ENCODE results near the gene SPDYE16.
"Not testable (repeated sequence)": the region's sequence is repeated elsewhere in the genome, so short reads cannot be mapped to it uniquely, and the experiment has no call there.

SPDYE16 gene

GRCh38 chr7:76549025-76549854, 6.1 kb upstream of the SPDYE16 start:
- DNase-seq = peak; percentile 67

- not testable (repeated sequence) for DNase-seq
Observed at GRCh38 chr7:76531643-76532042, 11.5 kb downstream of the SPDYE16 start.

- not testable (repeated sequence) for DNase-seq
Observed at GRCh38 chr7:76526183-76526582, 16.9 kb downstream of the SPDYE16 start.

- DNase-seq = not testable (repeated sequence)
Observed at GRCh38 chr7:76516932-76517331, 26.2 kb downstream of the SPDYE16 start.

- DNase-seq = no peak
Observed at GRCh38 chr7:76515999-76516443, 27.1 kb downstream of the SPDYE16 start.

- DNase-seq = no peak
Observed at GRCh38 chr7:76514926-76515771, 27.9 kb downstream of the SPDYE16 start.

GRCh38 chr7:76513817-76514799, 29.0 kb downstream of the SPDYE16 start:
- DNase-seq = no peak

- no peak for DNase-seq
Observed at GRCh38 chr7:76512941-76513816, 29.9 kb downstream of the SPDYE16 start.

- not testable (repeated sequence) for DNase-seq
Observed at GRCh38 chr7:76511911-76512885, 30.9 kb downstream of the SPDYE16 start.

GRCh38 chr7:76511200-76511910, 31.7 kb downstream of the SPDYE16 start:
- not testable (repeated sequence) for DNase-seq

- DNase-seq = no peak
Observed at GRCh38 chr7:76509931-76510877, 32.9 kb downstream of the SPDYE16 start, which contains the start of gene UPK3B. UPK3B (plus strand) TSS chr7:76510552; CDS start chr7:76510653, 101 bp downstream.

GRCh38 chr7:76507723-76508406, 35.2 kb downstream of the SPDYE16 start:
- no peak for DNase-seq

- DNase-seq = not testable (repeated sequence)
Observed at GRCh38 chr7:76506643-76507042, 36.5 kb downstream of the SPDYE16 start.

- no peak for DNase-seq
Observed at GRCh38 chr7:76506081-76506440, 37.0 kb downstream of the SPDYE16 start.

GRCh38 chr7:76505168-76506080, 37.7 kb downstream of the SPDYE16 start:
- DNase-seq = no peak

Measured in NCI-H774 (cell line).